ENCODE results near the gene PRKCZ.

Gene PRKCZ

GRCh38 chr1:2159124-2159523 lies 108.9 kb downstream of the PRKCZ start:
- Histone ChIP-seq H2AFZ (no peak overlapping the region), H3K4me2 (ENCODE audit: low read length) (no peak overlapping the region), H3K27ac (no peak overlapping the region), H3K4me3 (ENCODE audit: low read depth, low read length) (no peak overlapping the region), H3K27me3 (ENCODE audit: control insufficient read depth, insufficient read depth, low read length) (no peaks in the 10 kb centered on the region), H3K9me3 (ENCODE audit: control insufficient read depth, low read length) (no peaks in the 10 kb centered on the region), H3K4me1 (no peaks in the 10 kb centered on the region), H3K36me3 (ENCODE audit: control insufficient read depth, insufficient read depth, low read length) (no peaks in the 10 kb centered on the region), H3K79me2 (no peaks in the 10 kb centered on the region), H3K9ac (no peak overlapping the region)
- TF ChIP-seq, protein P1, sequence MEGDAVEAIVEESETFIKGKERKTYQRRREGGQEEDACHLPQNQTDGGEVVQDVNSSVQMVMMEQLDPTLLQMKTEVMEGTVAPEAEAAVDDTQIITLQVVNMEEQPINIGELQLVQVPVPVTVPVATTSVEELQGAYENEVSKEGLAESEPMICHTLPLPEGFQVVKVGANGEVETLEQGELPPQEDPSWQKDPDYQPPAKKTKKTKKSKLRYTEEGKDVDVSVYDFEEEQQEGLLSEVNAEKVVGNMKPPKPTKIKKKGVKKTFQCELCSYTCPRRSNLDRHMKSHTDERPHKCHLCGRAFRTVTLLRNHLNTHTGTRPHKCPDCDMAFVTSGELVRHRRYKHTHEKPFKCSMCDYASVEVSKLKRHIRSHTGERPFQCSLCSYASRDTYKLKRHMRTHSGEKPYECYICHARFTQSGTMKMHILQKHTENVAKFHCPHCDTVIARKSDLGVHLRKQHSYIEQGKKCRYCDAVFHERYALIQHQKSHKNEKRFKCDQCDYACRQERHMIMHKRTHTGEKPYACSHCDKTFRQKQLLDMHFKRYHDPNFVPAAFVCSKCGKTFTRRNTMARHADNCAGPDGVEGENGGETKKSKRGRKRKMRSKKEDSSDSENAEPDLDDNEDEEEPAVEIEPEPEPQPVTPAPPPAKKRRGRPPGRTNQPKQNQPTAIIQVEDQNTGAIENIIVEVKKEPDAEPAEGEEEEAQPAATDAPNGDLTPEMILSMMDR (IDR thresholded peaks at IDR 0.05): no peak

DNA sequence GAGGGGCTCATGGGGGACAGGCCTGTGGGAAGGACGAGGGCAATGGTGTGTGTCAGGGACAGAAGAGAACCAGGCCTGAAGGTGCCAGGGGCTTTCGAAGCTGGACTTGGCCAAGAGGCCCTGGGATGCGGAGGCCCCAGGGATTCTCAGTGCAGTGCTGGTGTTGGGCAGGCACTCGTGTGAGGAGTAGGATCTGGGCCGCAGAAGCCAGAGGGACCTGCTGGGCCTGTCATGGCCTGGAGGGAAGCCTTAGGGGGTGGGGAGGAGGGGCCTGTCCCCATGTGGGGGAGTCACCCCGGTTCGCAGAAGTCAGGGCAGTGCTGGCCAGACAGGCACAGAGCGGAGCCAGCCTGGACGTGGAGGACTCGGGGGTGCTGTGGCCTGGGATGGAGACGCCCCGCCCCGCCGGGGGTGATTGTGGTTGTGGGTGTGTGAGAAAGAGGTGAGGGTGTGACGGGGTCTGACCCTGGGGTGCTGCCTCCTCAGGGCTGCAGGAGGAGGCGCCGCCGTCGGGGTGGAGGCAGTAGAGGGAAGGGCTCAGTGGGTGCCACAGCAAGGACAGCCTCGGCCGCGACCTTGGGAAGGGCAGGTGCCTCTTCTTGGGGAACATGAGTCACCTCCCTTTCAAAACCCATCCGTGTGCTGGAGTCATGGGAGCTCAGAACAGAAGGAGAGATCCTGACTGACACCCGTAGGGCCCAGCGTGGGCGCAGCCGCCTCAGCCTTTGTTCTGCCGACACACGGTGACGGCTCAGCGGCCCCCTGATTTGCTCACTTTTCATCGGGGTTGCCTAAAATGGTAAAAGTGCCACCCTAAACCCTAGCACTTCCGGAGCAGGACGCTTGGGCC lies 110.5 kb downstream of the PRKCZ start:
- H3K9ac ChIP-seq: no peak overlapping the region
- no peaks in the 10 kb centered on the region for H3K4me1 ChIP-seq
- no peaks in the 10 kb centered on the region for H3K79me2 ChIP-seq
- no peaks in the 10 kb centered on the region for H3K36me3 ChIP-seq (ENCODE audit: control insufficient read depth, insufficient read depth, low read length)
- no peaks in the 10 kb centered on the region for H3K9me3 ChIP-seq (ENCODE audit: control insufficient read depth, low read length)
- no peak overlapping the region for H3K4me3 ChIP-seq (ENCODE audit: low read depth, low read length)
- no peak overlapping the region for H3K27ac ChIP-seq
- H3K4me2 ChIP-seq (ENCODE audit: low read length): no peak overlapping the region
- H3K27me3 ChIP-seq (ENCODE audit: control insufficient read depth, insufficient read depth, low read length): no peaks in the 10 kb centered on the region
- no peak overlapping the region for H2AFZ ChIP-seq
- TF ChIP-seq, protein P1 (IDR thresholded peaks at IDR 0.05): no peak

DNA sequence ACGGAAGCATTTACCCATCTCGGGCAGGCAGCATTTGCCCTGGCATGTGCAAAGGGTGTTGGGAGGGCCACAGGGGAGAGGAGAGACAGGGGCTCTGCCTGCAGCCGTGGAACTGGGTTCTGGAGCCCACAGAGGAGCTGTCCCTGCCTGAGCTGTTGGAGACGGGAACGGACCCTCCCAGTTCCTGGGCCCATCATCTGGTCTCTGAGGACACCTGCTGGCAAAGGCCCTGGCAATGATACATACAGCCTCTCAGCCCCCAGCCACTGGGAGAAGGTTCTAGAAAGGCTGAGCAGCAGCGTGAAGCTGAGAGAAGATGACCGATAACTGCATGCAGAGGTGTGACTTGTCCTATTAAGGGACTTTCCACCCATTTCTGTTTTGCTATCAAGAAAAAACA lies 113.0 kb downstream of the PRKCZ start:
- Histone ChIP-seq H3K9ac (no peak overlapping the region), H3K4me2 (ENCODE audit: low read length) (no peak overlapping the region), H3K27me3 (ENCODE audit: control insufficient read depth, insufficient read depth, low read length) (no peaks in the 10 kb centered on the region), H3K4me1 (no peaks in the 10 kb centered on the region), H2AFZ (no peak overlapping the region), H3K79me2 (no peaks in the 10 kb centered on the region), H3K4me3 (ENCODE audit: low read depth, low read length) (no peak overlapping the region), H3K36me3 (ENCODE audit: control insufficient read depth, insufficient read depth, low read length) (no peaks in the 10 kb centered on the region), H3K27ac (no peak overlapping the region), H3K9me3 (ENCODE audit: control insufficient read depth, low read length) (no peaks in the 10 kb centered on the region)
- TF ChIP-seq, protein P1 (IDR thresholded peaks at IDR 0.05): no peak

DNA sequence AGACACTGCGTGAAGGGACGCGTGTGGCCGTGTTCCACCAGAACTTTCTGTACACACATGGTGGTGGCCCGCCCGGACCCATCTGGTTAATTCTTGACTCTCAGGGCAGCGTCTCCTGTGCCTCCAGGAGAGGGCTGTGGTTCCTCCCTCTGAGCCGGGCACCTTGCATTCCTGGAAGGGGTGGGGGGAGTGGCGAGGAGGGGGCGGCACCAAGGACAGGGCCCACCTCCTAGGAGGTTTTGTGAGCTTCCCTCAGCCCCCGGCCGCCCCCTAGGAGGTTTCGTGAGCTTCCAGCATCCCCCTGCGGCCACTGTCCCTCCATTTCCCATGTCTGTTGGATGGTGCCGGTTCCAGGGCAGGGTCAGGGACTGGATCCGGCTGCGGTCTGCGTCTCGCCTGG lies 115.4 kb downstream of the PRKCZ start:
- H3K4me2 ChIP-seq (ENCODE audit: low read length): no peak overlapping the region
- H3K27ac ChIP-seq: no peak overlapping the region
- H3K4me1 ChIP-seq: no peaks in the 10 kb centered on the region
- no peak overlapping the region for H3K4me3 ChIP-seq (ENCODE audit: low read depth, low read length)
- no peak overlapping the region for H2AFZ ChIP-seq
- H3K79me2 ChIP-seq: no peaks in the 10 kb centered on the region
- H3K36me3 ChIP-seq (ENCODE audit: control insufficient read depth, insufficient read depth, low read length): no peaks in the 10 kb centered on the region
- no peak overlapping the region for H3K9ac ChIP-seq
- H3K27me3 ChIP-seq (ENCODE audit: control insufficient read depth, insufficient read depth, low read length): no peaks in the 10 kb centered on the region
- TF ChIP-seq, protein P1 (IDR thresholded peaks at IDR 0.05): no peak
- no peaks in the 10 kb centered on the region for H3K9me3 ChIP-seq (ENCODE audit: control insufficient read depth, low read length)

GRCh38 chr1:2166254-2166653 lies 116.0 kb downstream of the PRKCZ start:
- H3K9me3 ChIP-seq (ENCODE audit: control insufficient read depth, low read length): no peaks in the 10 kb centered on the region
- no peak overlapping the region for H3K9ac ChIP-seq
- no peaks in the 10 kb centered on the region for H3K36me3 ChIP-seq (ENCODE audit: control insufficient read depth, insufficient read depth, low read length)
- no peak overlapping the region for H3K27ac ChIP-seq
- no peak overlapping the region for H2AFZ ChIP-seq
- no peak overlapping the region for H3K4me3 ChIP-seq (ENCODE audit: low read depth, low read length)
- H3K4me2 ChIP-seq (ENCODE audit: low read length): no peak overlapping the region
- no peaks in the 10 kb centered on the region for H3K27me3 ChIP-seq (ENCODE audit: control insufficient read depth, insufficient read depth, low read length)
- no peaks in the 10 kb centered on the region for H3K79me2 ChIP-seq
- no peaks in the 10 kb centered on the region for H3K4me1 ChIP-seq
- TF ChIP-seq, protein P1 (IDR thresholded peaks at IDR 0.05): no peak

Measured in parathyroid adenoma (tissue), 2 donors.